RWPE2 (cell line): ENCODE data around the gene TTL.

Source experiments
- ATAC-seq: fragments of 200-7000 bp; cut with Tn5 transposase; 3 replicates; pipeline ENCODE4 v1.9.1; 2021; ENCODE audit warnings: low read depth
- DNase-seq: peaks from one replicate; pipeline ENCODE4 v3.0.0-alpha.2; 2020; ENCODE audit warnings: low spot score
- H3K27ac ChIP-seq: fragments of 450-650 bp; 2 replicates; pipeline ENCODE4 v1.5.1; 2017; ENCODE audit warnings: mild to moderate bottlenecking; ENCODE audit not compliant: poor library complexity, severe bottlenecking
- H3K27me3 ChIP-seq: fragments of 250-450 bp; sonication (Bioruptor Pico); 2 replicates; pipeline ENCODE4 v1.5.1; 2021; ENCODE audit warnings: mild to moderate bottlenecking, moderate library complexity; ENCODE audit not compliant: insufficient read depth, poor library complexity, severe bottlenecking
- H3K36me3 ChIP-seq: fragments of 250-450 bp; sonication (Bioruptor Pico); 2 replicates; pipeline ENCODE4 v1.5.1; 2020; ENCODE audit warnings: low read depth, mild to moderate bottlenecking, moderate library complexity
- H3K4me1 ChIP-seq: fragments of 250-450 bp; sonication (Bioruptor Pico); 2 replicates; pipeline ENCODE4 v1.5.1; 2021; ENCODE audit warnings: mild to moderate bottlenecking, moderate library complexity; ENCODE audit not compliant: insufficient read depth, poor library complexity, severe bottlenecking
- H3K4me3 ChIP-seq: fragments of 250-450 bp; sonication (Bioruptor Pico); 2 replicates; pipeline ENCODE4 v1.5.1; 2021; ENCODE audit warnings: mild to moderate bottlenecking, moderate library complexity; ENCODE audit not compliant: severe bottlenecking
- H3K9me3 ChIP-seq: fragments of 250-450 bp; sonication (Bioruptor Pico); 2 replicates; pipeline ENCODE4 v1.5.1; 2021; ENCODE audit warnings: mild to moderate bottlenecking, moderate library complexity; ENCODE audit not compliant: severe bottlenecking
- TF ChIP-seq, protein P1 (sequence below): fragments of 450-650 bp; IDR thresholded peaks from one replicate; pipeline ENCODE4 v1.5.1; 2017; ENCODE audit warnings: mild to moderate bottlenecking, moderate library complexity; ENCODE audit not compliant: poor library complexity, severe bottlenecking

TTL gene

DNA sequence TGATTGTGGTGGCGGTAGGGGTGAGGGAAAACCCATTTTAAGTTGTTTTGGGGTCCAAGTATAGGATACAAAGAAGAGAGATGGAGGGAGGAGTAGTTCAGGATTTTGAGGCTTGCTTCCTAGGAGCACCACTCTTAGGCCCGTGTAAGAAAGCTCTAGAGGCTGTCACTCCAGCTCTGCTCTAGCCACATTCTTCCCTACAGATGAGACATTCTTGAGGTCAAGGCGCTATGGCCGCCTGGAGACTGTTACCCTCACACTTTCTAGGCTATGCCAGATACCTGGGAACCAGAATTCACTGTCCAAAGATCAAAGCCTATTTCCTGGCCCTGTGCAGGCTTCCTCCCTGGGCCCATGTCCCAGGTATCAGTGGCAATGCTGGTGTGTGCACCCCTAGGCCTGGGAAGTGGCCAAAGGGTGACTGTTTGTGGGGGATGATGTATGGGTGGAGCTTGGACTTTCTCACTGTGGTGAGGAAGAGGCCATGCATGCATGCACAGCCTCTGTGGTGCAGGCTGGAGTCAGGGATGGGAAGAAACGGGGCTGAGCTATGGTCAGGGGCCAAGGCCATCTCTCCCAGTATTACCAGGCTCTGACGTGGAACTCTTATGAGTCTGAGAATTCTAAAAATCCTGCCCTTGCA lies 7.0 kb upstream of the TTL start:
- H3K9me3 ChIP-seq, result no peaks in the 10 kb centered on the region
- no peaks in the 10 kb centered on the region for H3K36me3 ChIP-seq
- ATAC-seq, result no peak
- TF ChIP-seq, protein P1, sequence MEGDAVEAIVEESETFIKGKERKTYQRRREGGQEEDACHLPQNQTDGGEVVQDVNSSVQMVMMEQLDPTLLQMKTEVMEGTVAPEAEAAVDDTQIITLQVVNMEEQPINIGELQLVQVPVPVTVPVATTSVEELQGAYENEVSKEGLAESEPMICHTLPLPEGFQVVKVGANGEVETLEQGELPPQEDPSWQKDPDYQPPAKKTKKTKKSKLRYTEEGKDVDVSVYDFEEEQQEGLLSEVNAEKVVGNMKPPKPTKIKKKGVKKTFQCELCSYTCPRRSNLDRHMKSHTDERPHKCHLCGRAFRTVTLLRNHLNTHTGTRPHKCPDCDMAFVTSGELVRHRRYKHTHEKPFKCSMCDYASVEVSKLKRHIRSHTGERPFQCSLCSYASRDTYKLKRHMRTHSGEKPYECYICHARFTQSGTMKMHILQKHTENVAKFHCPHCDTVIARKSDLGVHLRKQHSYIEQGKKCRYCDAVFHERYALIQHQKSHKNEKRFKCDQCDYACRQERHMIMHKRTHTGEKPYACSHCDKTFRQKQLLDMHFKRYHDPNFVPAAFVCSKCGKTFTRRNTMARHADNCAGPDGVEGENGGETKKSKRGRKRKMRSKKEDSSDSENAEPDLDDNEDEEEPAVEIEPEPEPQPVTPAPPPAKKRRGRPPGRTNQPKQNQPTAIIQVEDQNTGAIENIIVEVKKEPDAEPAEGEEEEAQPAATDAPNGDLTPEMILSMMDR, result no peak
- no peaks in the 10 kb centered on the region for H3K4me1 ChIP-seq
- H3K27ac ChIP-seq, result no peak overlapping the region
- H3K27me3 ChIP-seq, result no peaks in the 10 kb centered on the region
- no peak for DNase-seq
- H3K4me3 ChIP-seq, result no peak overlapping the region

DNA sequence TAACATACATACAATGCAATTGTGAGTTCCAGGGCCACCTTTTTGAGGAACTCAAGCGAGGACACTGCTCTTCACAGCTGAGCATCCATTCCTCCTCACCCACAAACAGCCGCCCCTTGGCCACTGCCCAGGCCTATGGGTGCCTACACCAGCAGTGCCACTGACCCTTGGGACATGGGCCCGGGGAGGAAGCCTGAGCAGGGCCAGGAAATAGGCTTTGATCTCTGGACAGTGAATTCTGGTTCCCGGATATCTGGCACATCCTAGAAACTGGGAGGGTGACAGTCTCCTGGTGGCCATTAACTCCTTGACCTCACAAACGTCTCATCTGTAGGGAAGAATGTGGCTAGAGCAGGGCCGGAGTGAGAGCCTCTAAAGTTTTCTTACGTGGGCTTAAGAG lies 5.5 kb upstream of the TTL start:
- H3K4me1 ChIP-seq, result no peaks in the 10 kb centered on the region
- no peaks in the 10 kb centered on the region for H3K36me3 ChIP-seq
- H3K9me3 ChIP-seq, result no peaks in the 10 kb centered on the region
- TF ChIP-seq, protein P1, result no peak
- H3K4me3 ChIP-seq, result no peak overlapping the region
- no peaks in the 10 kb centered on the region for H3K27me3 ChIP-seq
- no peak overlapping the region for H3K27ac ChIP-seq
- ATAC-seq (no peak), DNase-seq (no peak)

DNA sequence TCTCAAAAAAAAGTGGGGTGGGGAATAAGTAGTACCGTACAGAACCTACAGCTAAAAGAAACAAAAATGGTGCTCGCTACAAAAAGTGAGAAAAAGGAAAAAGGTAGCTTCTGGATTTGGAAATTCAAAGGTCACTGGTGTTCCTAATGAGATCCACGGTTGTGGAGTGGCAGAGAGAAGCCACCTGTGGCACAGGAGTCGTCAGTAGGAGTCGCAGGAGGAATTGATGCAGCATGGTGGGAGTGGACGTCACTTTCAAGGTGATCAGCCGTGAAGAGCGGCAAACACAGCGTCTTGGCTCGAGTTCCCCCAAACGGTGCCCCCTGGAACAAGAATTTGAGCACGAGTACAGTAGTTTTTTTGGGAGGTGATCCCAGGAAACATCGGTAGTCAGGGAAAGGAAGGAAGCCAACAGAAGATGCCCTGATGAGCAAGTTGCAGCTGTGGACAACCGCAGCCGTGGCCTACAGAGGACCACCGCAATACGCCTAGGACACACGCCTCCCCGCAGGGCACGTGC lies 1.4 kb upstream of the TTL start:
- ATAC-seq, result no peak
- TF ChIP-seq, protein P1, result no peak
- Histone ChIP-seq H3K4me1 (peaks cover 4% of the 10 kb centered on the region), H3K9me3 (no peaks in the 10 kb centered on the region), H3K4me3 (peak overlapping the region; percentile 89), H3K27me3 (no peaks in the 10 kb centered on the region), H3K36me3 (peaks cover 9% of the 10 kb centered on the region; the same call in 1 of the 2 replicates), H3K27ac (peak overlapping the region; percentile 78)
- no peak for DNase-seq

DNA sequence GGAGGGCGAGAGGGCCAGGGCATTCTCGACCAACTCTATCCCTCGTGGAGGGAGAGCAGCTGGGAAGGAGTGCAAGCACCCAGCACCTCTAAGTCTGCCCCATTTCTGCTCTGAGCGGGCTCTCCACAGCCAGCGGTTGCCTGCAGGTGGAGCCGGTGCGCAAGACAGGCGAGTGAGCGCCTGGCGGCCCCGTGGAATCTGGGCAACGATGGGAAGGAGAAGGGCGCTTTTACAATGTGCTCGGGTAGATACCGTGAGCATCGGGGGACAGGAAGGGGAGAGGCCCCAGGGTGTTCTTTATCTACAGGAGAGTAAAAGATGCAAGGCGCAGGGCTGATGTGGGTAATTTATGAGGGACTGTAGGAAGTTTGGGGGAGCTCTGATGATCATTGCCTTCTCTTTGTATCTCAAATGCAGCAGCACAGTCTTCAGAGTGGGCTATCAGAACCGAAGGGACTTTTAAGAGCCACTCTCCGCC lies 867 bp upstream of the TTL start:
- peak; percentile 83 for DNase-seq
- peak overlapping the region; percentile 89 for H3K4me3 ChIP-seq
- TF ChIP-seq, protein P1, result peak; percentile 94
- peaks cover 4% of the 10 kb centered on the region for H3K4me1 ChIP-seq
- H3K27ac ChIP-seq, result peak overlapping the region; percentile 78
- H3K27me3 ChIP-seq, result no peaks in the 10 kb centered on the region
- no peaks in the 10 kb centered on the region for H3K9me3 ChIP-seq
- H3K36me3 ChIP-seq, result peaks cover 11% of the 10 kb centered on the region; the same call in 1 of the 2 replicates
- peak; percentile 88 for ATAC-seq
